Mammary epithelial cell (primary cell): ENCODE results near the gene LAMTOR2.

ENCODE experiments used
- EZH2 ChIP-seq: IDR thresholded peaks from 2 replicates; pipeline ENCODE4 v1.6.1; 2012; ENCODE audit warnings: low read length, inconsistent platforms, borderline replicate concordance
- TF ChIP-seq, protein P1 (sequence below), 2 donors: IDR thresholded peaks in 1 of 2; conservative IDR thresholded peaks in 1 of 2; 2 replicates each; pipeline ENCODE4 v1.5.1; 2011 to 2012; ENCODE audit warnings: inconsistent platforms in 2 of 2, low read length in 2 of 2, mild to moderate bottlenecking in 2 of 2, control low read depth in 1 of 2, low read depth in 1 of 2; ENCODE audit not compliant: insufficient read depth in 1 of 2; ENCODE audit errors: extremely low read depth in 1 of 2

DNA sequence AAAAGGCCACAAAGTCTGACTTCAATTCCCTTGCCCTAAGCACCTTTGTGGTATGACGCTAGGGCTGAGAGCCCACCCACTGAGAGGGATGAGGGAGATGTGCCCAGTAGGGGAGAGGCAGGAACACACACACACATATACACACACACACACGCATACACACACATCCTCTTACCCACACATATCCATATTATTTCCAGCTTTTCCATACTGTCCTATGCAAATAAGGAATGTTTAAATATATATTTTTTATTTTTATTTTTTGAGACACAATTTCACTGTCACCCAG, 9.4 kb downstream of the LAMTOR2 start:
- TF ChIP-seq, protein P1, sequence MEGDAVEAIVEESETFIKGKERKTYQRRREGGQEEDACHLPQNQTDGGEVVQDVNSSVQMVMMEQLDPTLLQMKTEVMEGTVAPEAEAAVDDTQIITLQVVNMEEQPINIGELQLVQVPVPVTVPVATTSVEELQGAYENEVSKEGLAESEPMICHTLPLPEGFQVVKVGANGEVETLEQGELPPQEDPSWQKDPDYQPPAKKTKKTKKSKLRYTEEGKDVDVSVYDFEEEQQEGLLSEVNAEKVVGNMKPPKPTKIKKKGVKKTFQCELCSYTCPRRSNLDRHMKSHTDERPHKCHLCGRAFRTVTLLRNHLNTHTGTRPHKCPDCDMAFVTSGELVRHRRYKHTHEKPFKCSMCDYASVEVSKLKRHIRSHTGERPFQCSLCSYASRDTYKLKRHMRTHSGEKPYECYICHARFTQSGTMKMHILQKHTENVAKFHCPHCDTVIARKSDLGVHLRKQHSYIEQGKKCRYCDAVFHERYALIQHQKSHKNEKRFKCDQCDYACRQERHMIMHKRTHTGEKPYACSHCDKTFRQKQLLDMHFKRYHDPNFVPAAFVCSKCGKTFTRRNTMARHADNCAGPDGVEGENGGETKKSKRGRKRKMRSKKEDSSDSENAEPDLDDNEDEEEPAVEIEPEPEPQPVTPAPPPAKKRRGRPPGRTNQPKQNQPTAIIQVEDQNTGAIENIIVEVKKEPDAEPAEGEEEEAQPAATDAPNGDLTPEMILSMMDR (conservative IDR thresholded peaks at IDR 0.05 in 1 of 2, IDR thresholded peaks at IDR 0.05 in 1 of 2; ENCODE audit: extremely low read depth in 1 of 2, insufficient read depth in 1 of 2, low read depth in 1 of 2, low read length in 2 of 2), result no peak
- no peak for TF ChIP-seq EZH2
